ENCODE measurements around the gene HDX. TPM values are rescaled to one million over a fixed set of nuclear protein-coding genes. Genes with fewer than 3 reads are reported as not detected.
A peak's percentile ranks its signal among the peaks of the same experiment; 100 is the strongest.

HDX gene
- total and polyA plus RNA-seq, 2 experiments from 2014 or later: 15.3 to 16.3 TPM

GRCh38 chrX:84320614-84321013 lies 181.6 kb downstream of the HDX start:
- 0 out of 3 replicates have a peak, but pooled peaks cover 4% of the 10 kb centered on the region for H3K9me3 Mint-ChIP-seq
- no peak for TF ChIP-seq POLR2AphosphoS5 (IDR thresholded peaks at IDR 0.05; ENCODE audit: low read depth)
- TF ChIP-seq CTCF (conservative IDR thresholded peaks at IDR 0.05; ENCODE audit: low read depth in 2 of 2): no peak
- ATAC-seq (no peak), DNase-seq (ENCODE audit: low spot score) (no peak)
- no peaks in the 10 kb centered on the region for H3F3A ChIP-seq (replicated peaks; ENCODE audit: low read depth)
- no peaks in the 10 kb centered on the region for H3K36me3 ChIP-seq (ENCODE audit: insufficient read depth)
- H3K27me3 Mint-ChIP-seq (ENCODE audit: insufficient read depth, low read depth, poor library complexity): no peaks in the 10 kb centered on the region
- H2AFZ ChIP-seq: no peak overlapping the region
- H3K4me3 Mint-ChIP-seq: no peak overlapping the region
- H3K4me2 ChIP-seq: no peak overlapping the region
- no peaks in the 10 kb centered on the region for H3K79me2 ChIP-seq (replicated peaks; ENCODE audit: insufficient read depth)
- no peak overlapping the region for H3K27ac Mint-ChIP-seq
- no peaks in the 10 kb centered on the region for H4K20me1 ChIP-seq (replicated peaks; ENCODE audit: insufficient read depth)
- peaks cover 5% of the 10 kb centered on the region; the same call in 1 of the 3 replicates for H3K36me3 Mint-ChIP-seq (ENCODE audit: low read depth)
- H3K4me1 Mint-ChIP-seq: peaks cover 15% of the 10 kb centered on the region; the same call in 2 of the 3 replicates
- H3K9me2 ChIP-seq (ENCODE audit: insufficient read depth): no peaks in the 10 kb centered on the region
- peaks cover 25% of the 10 kb centered on the region for H3K4me1 ChIP-seq (ENCODE audit: insufficient read depth)
- no peak overlapping the region for H3K4me3 ChIP-seq
- no peaks in the 10 kb centered on the region for H3K27me3 ChIP-seq (ENCODE audit: insufficient read depth)
- H3K27ac ChIP-seq (ENCODE audit: low read depth): no peak overlapping the region

GRCh38 chrX:84320023-84320422 lies 182.2 kb downstream of the HDX start:
- no peaks in the 10 kb centered on the region for H3K36me3 ChIP-seq (ENCODE audit: insufficient read depth)
- H3K9me2 ChIP-seq (ENCODE audit: insufficient read depth): no peaks in the 10 kb centered on the region
- Mint-ChIP-seq H3K4me3 (no peak overlapping the region), H3K36me3 (ENCODE audit: low read depth) (peaks cover 9% of the 10 kb centered on the region; the same call in 2 of the 3 replicates), H3K27ac (peak overlapping the region; percentile 84), H3K27me3 (ENCODE audit: insufficient read depth, low read depth, poor library complexity) (no peaks in the 10 kb centered on the region), H3K4me1 (peaks cover 15% of the 10 kb centered on the region; the same call in 2 of the 3 replicates), H3K9me3 (peaks cover 8% of the 10 kb centered on the region; the same call in 1 of the 3 replicates)
- H3K79me2 ChIP-seq (replicated peaks; ENCODE audit: insufficient read depth): no peaks in the 10 kb centered on the region
- no peak overlapping the region for H2AFZ ChIP-seq
- H3K4me2 ChIP-seq: no peak overlapping the region
- no peaks in the 10 kb centered on the region for H4K20me1 ChIP-seq (replicated peaks; ENCODE audit: insufficient read depth)
- H3F3A ChIP-seq (replicated peaks; ENCODE audit: low read depth): no peaks in the 10 kb centered on the region
- peaks cover 25% of the 10 kb centered on the region for H3K4me1 ChIP-seq (ENCODE audit: insufficient read depth)
- ATAC-seq (no peak), DNase-seq (ENCODE audit: low spot score) (no peak)
- no peak overlapping the region for H3K4me3 ChIP-seq
- no peaks in the 10 kb centered on the region for H3K27me3 ChIP-seq (ENCODE audit: insufficient read depth)
- H3K27ac ChIP-seq (ENCODE audit: low read depth): no peak overlapping the region
- TF ChIP-seq POLR2AphosphoS5 (IDR thresholded peaks at IDR 0.05; ENCODE audit: low read depth) (no peak), ZNF331 (CRISPR knock-in tag; IDR thresholded peaks at IDR 0.05; ENCODE audit: low read depth) (no peak), ZNF114 (CRISPR knock-in tag; IDR thresholded peaks at IDR 0.05) (no peak), NANOG (IDR thresholded peaks at IDR 0.05; ENCODE audit: borderline replicate concordance) (no peak), CREB1 (CRISPR knock-in tag; IDR thresholded peaks at IDR 0.05; ENCODE audit: low read depth) (no peak), EZH2 (IDR thresholded peaks at IDR 0.05; ENCODE audit: low read depth, unreplicated experiment) (no peak), CTCF (conservative IDR thresholded peaks at IDR 0.05; ENCODE audit: low read depth in 2 of 2) (no peak), ETS1 (IDR thresholded peaks at IDR 0.05) (no peak), JUNB (IDR thresholded peaks at IDR 0.05; ENCODE audit: unreplicated experiment) (no peak), REST (IDR thresholded peaks at IDR 0.05; ENCODE audit: unreplicated experiment) (no peak), EZH2phosphoT487 (IDR thresholded peaks at IDR 0.05; ENCODE audit: unreplicated experiment) (no peak)
